OCI-LY1 (cell line): ENCODE results near the gene KRTAP9-8.
"Not testable (repeated sequence)": the region's sequence is repeated elsewhere in the genome, so short reads cannot be mapped to it uniquely, and the experiment has no call there.

Experiments used
- H2AFZ ChIP-seq: fragments of 200-600 bp; sonication (generic), shearing (Covaris generic); 2 replicates; pipeline ENCODE4 v1.6.0; 2014; ENCODE audit warnings: antibody characterized with exemption, mild to moderate bottlenecking, low read length
- H3F3A ChIP-seq: fragments of 200-600 bp; sonication (generic), shearing (Covaris generic); 2 replicates; pipeline ENCODE4 v1.6.0; 2014; ENCODE audit warnings: mild to moderate bottlenecking, antibody characterized with exemption, low read length, moderate library complexity; ENCODE audit not compliant: insufficient read depth
- H3K27ac ChIP-seq: fragments of 200-600 bp; sonication (generic); 2 replicates; pipeline ENCODE4 v1.5.1; 2014; ENCODE audit warnings: low read length, mixed run types, mild to moderate bottlenecking, low read depth; ENCODE audit not compliant: poor library complexity, severe bottlenecking
- H3K27me3 ChIP-seq: fragments of 200-600 bp; sonication (generic); 2 replicates; pipeline ENCODE4 v1.6.0; 2014; ENCODE audit warnings: antibody characterized with exemption, mild to moderate bottlenecking, low read length, moderate library complexity; ENCODE audit not compliant: insufficient read depth
- H3K36me3 ChIP-seq: fragments of 200-600 bp; sonication (generic); 2 replicates; pipeline ENCODE4 v1.6.1; 2014; ENCODE audit warnings: mild to moderate bottlenecking, antibody characterized with exemption, low read length, moderate library complexity, mixed read lengths; ENCODE audit not compliant: insufficient read depth
- H3K4me1 ChIP-seq: fragments of 200-600 bp; sonication (generic); 2 replicates; pipeline ENCODE4 v1.5.1; 2014; ENCODE audit warnings: mild to moderate bottlenecking, low read length, moderate library complexity; ENCODE audit not compliant: insufficient read depth, severe bottlenecking
- H3K4me2 ChIP-seq: fragments of 200-600 bp; sonication (generic), shearing (Covaris generic); 2 replicates; pipeline ENCODE4 v1.6.1; 2014; ENCODE audit warnings: low read length
- H3K4me3 ChIP-seq: fragments of 200-600 bp; sonication (generic); 2 replicates; pipeline ENCODE4 v1.5.1; 2014; ENCODE audit warnings: low read length, low read depth, mild to moderate bottlenecking, mixed read lengths; ENCODE audit not compliant: poor library complexity, severe bottlenecking
- H3K79me2 ChIP-seq: fragments of 200-600 bp; shearing (Covaris generic); 2 replicates; pipeline ENCODE4 v1.6.1; 2016; ENCODE audit warnings: mixed run types, low read length, mixed read lengths; ENCODE audit not compliant: insufficient read depth
- H3K9ac ChIP-seq: fragments of 200-600 bp; sonication (generic), shearing (Covaris generic); 2 replicates; pipeline ENCODE4 v1.6.1; 2014; ENCODE audit warnings: mild to moderate bottlenecking, low read length, mixed read lengths
- H3K9me2 ChIP-seq: fragments of 200-600 bp; sonication (generic), shearing (Covaris generic); 2 replicates; pipeline ENCODE4 v1.6.1; 2014; ENCODE audit warnings: low read depth, mild to moderate bottlenecking, low read length, mixed read lengths
- H3K9me3 ChIP-seq: fragments of 200-600 bp; shearing (Covaris generic); 2 replicates; pipeline ENCODE4 v1.6.1; 2014; ENCODE audit warnings: low read length, mixed read lengths
- H4K20me1 ChIP-seq: fragments of 200-600 bp; sonication (generic), shearing (Covaris generic); 2 replicates; pipeline ENCODE4 v1.6.0; 2016; ENCODE audit warnings: mild to moderate bottlenecking, low read length; ENCODE audit not compliant: insufficient read depth
- EZH2 ChIP-seq: fragments of 200-600 bp; sonication (generic), shearing (Covaris generic); IDR thresholded peaks from 2 replicates; pipeline ENCODE4 v1.8.0; 2017; ENCODE audit warnings: borderline replicate concordance, mixed run types, mild to moderate bottlenecking, antibody characterized with exemption, low read length, moderate library complexity, mixed read lengths
- TF ChIP-seq, protein P1 (sequence below): fragments of 200-600 bp; sonication (generic), shearing (Covaris generic); IDR thresholded peaks from 2 replicates; pipeline ENCODE4 v1.5.1; 2017; ENCODE audit warnings: mild to moderate bottlenecking, antibody characterized with exemption, low read length, moderate library complexity, mixed read lengths

KRTAP9-8 gene

DNA sequence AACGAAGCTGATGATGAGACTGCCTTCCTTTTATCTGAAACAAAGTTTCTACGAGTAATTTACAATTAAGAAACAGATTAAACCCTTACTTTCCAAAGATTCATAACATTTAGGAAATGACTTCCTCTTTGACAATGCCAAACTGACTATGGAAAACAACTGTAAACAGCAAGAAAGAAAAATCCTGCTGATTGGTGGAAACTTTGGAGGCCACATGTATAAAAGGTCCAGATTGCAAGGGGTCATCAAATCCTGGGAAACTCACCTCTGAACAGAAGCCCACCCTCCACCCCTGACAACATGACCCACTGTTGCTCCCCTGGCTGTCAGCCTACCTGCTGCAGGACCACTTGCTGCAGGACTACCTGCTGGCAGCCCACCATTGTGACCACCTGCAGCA lies 27.3 kb downstream of the KRTAP9-8 start, which contains the start of gene KRTAP9-6:
Gene KRTAP9-6 (plus strand): TSS at position 301 of the 400 bp plus-strand sequence. CDS start 0 bp downstream, at position 301.
- H3K9me2 ChIP-seq: no peaks in the 10 kb centered on the region
- no peak within 1 kb of the TSS for H3K9ac ChIP-seq
- H3K4me2 ChIP-seq: no peak within 1 kb of the TSS
- H3K27me3 ChIP-seq: no peaks in the 10 kb centered on the region
- no peak within 1 kb of the TSS for H3K27ac ChIP-seq
- H3K4me1 ChIP-seq: no peaks in the 10 kb centered on the region
- H3K79me2 ChIP-seq: no peaks in the 10 kb centered on the region
- no peaks in the 10 kb centered on the region for H3F3A ChIP-seq
- no peaks in the 10 kb centered on the region for H3K9me3 ChIP-seq
- H3K4me3 ChIP-seq: no peak within 1 kb of the TSS
- H4K20me1 ChIP-seq: no peaks in the 10 kb centered on the region
- TF ChIP-seq, protein P1, sequence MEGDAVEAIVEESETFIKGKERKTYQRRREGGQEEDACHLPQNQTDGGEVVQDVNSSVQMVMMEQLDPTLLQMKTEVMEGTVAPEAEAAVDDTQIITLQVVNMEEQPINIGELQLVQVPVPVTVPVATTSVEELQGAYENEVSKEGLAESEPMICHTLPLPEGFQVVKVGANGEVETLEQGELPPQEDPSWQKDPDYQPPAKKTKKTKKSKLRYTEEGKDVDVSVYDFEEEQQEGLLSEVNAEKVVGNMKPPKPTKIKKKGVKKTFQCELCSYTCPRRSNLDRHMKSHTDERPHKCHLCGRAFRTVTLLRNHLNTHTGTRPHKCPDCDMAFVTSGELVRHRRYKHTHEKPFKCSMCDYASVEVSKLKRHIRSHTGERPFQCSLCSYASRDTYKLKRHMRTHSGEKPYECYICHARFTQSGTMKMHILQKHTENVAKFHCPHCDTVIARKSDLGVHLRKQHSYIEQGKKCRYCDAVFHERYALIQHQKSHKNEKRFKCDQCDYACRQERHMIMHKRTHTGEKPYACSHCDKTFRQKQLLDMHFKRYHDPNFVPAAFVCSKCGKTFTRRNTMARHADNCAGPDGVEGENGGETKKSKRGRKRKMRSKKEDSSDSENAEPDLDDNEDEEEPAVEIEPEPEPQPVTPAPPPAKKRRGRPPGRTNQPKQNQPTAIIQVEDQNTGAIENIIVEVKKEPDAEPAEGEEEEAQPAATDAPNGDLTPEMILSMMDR: no peak
- no peak for TF ChIP-seq EZH2
- H3K36me3 ChIP-seq: no peaks in the 10 kb centered on the region
- no peak within 1 kb of the TSS for H2AFZ ChIP-seq

DNA sequence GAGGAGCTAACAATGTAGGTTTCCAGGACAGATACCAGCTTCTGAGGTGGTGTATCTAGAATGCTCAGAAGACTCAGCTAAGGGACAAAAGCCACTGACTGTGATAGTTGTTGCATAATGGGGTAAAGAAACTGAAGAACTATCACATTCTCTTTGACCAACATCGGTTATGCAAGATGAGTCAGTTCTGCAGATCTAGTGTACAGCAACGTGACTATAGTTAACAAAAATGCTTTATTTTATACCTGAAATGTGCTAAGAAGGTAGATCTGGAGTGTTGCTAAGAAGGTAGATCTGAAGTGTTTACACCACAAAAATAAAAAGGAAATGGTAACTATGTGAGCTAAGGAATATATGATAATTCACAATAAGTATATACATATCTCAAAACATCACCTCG lies 29.9 kb downstream of the KRTAP9-8 start:
- Histone ChIP-seq H3K79me2 (no peaks in the 10 kb centered on the region), H3K27ac (no peak overlapping the region), H3K27me3 (no peaks in the 10 kb centered on the region), H3F3A (no peaks in the 10 kb centered on the region), H2AFZ (no peak overlapping the region), H3K9me3 (no peaks in the 10 kb centered on the region), H3K36me3 (no peaks in the 10 kb centered on the region), H3K4me2 (no peak overlapping the region), H3K4me1 (no peaks in the 10 kb centered on the region), H3K9ac (no peak overlapping the region), H4K20me1 (no peaks in the 10 kb centered on the region), H3K4me3 (no peak overlapping the region), H3K9me2 (no peaks in the 10 kb centered on the region)
- no peak for TF ChIP-seq EZH2
- TF ChIP-seq, protein P1: no peak

DNA sequence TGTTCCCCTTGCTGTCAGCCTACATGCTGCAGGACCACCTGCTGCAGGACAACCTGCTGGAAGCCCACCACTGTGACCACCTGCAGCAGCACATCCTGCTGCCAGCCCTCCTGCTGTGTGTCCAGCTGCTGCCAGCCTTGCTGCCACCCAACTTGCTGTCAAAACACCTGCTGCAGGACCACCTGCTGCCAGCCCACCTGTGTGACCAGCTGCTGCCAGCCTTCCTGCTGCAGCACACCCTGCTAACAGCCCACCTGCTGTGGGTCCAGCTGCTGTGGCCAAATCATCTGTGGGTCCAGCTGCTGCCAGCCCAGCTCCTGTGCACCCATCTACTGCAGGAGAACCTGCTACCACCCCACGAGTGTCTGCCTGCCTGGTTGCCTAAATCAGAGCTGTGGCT lies 33.5 kb downstream of the KRTAP9-8 start:
- H3K4me2 ChIP-seq, H3K27ac ChIP-seq, H3K9me3 ChIP-seq, H3K4me3 ChIP-seq, H2AFZ ChIP-seq, H4K20me1 ChIP-seq, H3K4me1 ChIP-seq, H3K9ac ChIP-seq, H3K27me3 ChIP-seq, H3K79me2 ChIP-seq, H3F3A ChIP-seq, H3K36me3 ChIP-seq, H3K9me2 ChIP-seq: not testable (repeated sequence)

DNA sequence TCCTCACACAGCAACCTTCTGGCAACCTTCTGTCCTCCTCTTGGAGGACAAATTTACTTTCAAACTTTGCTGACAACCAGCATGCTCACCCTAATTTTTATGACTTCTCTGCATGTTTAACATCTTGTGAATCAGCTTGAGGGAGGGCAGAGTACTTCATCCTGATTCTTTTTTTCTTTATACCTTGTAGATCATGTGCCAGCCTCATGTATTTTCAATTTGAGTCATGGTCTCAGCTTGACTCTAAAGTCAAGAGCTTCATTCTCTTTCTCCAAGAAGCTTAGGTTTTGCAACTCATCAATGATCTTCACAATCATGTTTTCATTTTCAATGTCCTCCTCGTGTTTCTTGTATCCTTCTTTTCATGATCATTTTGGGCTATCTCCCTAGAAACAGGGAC lies 34.1 kb downstream of the KRTAP9-8 start:
- TF ChIP-seq, protein P1: no peak
- no peak for TF ChIP-seq EZH2
- no peak overlapping the region for H3K4me3 ChIP-seq
- H3K27me3 ChIP-seq: no peaks in the 10 kb centered on the region
- H3K9ac ChIP-seq: no peak overlapping the region
- no peaks in the 10 kb centered on the region for H3K9me2 ChIP-seq
- H3K4me1 ChIP-seq: no peaks in the 10 kb centered on the region
- no peaks in the 10 kb centered on the region for H3K79me2 ChIP-seq
- H3K36me3 ChIP-seq: no peaks in the 10 kb centered on the region
- no peaks in the 10 kb centered on the region for H4K20me1 ChIP-seq
- H3K27ac ChIP-seq: no peak overlapping the region
- H3K4me2 ChIP-seq: no peak overlapping the region
- no peaks in the 10 kb centered on the region for H3K9me3 ChIP-seq
- H2AFZ ChIP-seq: no peak overlapping the region
- H3F3A ChIP-seq: no peaks in the 10 kb centered on the region

DNA sequence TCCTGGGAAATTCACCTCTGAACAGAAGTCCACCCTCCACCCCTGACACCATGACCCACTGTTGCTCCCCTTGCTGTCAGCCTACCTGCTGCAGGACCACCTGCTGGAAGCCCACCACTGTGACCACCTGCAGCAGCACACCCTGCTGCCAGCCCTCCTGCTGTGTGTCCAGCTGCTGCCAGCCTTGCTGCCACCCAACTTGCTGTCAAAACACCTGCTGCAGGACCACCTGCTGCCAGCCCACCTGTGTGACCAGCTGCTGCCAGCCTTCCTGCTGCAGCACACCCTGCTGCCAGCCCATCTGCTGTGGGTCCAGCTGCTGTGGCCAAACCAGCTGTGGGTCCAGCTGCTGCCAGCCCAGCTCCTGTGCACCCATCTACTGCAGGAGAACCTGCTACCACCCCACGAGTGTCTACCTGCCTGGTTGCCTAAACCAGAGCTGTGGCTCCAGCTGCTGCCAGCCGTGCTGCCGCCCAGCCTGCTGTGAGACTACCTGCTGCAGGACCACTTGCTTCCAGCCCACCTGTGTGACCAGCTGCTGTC lies 37.9 kb downstream of the KRTAP9-8 start, which contains the start of gene KRTAP9-7:
Gene KRTAP9-7 (plus strand): TSS at position 51 of the 543 bp plus-strand sequence. CDS start 0 bp downstream, at position 51.
- not testable (repeated sequence) for H3K4me3 ChIP-seq, H3K27me3 ChIP-seq, H3K4me2 ChIP-seq, H3F3A ChIP-seq, H3K27ac ChIP-seq, H4K20me1 ChIP-seq, H3K4me1 ChIP-seq, H3K9me3 ChIP-seq, H3K9me2 ChIP-seq, H3K36me3 ChIP-seq, H3K9ac ChIP-seq, H3K79me2 ChIP-seq, H2AFZ ChIP-seq
